NOMO-1 treated with dmso at 0.1 percent for 144 hours (cell line): ENCODE data around the gene NPTXR.

ENCODE experiments used
- DNase-seq: peaks from one replicate; lab custom pipeline; 2025; ENCODE audit not compliant: unreplicated experiment; lab: John Stamatoyannopoulos, UW

Gene NPTXR

GRCh38 chr22:38774496-38775166, 69.2 kb downstream of the NPTXR start:
- DNase-seq: no peak

- DNase-seq: no peak
These were observed 70.4 kb downstream of the NPTXR start for GRCh38 chr22:38773363-38773946.

- DNase-seq: no peak
These were observed 71.3 kb downstream of the NPTXR start for GRCh38 chr22:38772623-38772873.

- DNase-seq: no peak
These were observed 73.4 kb downstream of the NPTXR start for GRCh38 chr22:38770257-38770949.
